H1 (cell line): ENCODE data around the gene VAT1. TPM values are rescaled to one million over a fixed set of nuclear protein-coding genes. Genes with fewer than 3 reads are reported as not detected.

Experiments used
- CTCF ChIA-PET: fragments of 300-600 bp; sonication (Branson Sonifier 250); formaldehyde crosslinking; loops from one replicate; lab custom pipeline; 2021; ENCODE audit not compliant: partially characterized antibody; lab: Charles Lee
- POLR2A ChIA-PET: fragments of 300-600 bp; sonication (Branson Sonifier 250); formaldehyde crosslinking; loops from one replicate; lab custom pipeline; 2021; ENCODE audit warnings: inconsistent platforms; ENCODE audit not compliant: partially characterized antibody; lab: Charles Lee
- DNase-seq, 2 experiments: peaks; one replicate each; pipeline versions ENCODE4 v3.0.0 to v3.0.0-alpha.2; 2010 to 2022; ENCODE audit warnings: low spot score in 2 of 2, low read depth in 1 of 2, mixed read lengths in 1 of 2
- FAIRE-seq: peaks from 2 replicates; lab custom pipeline; 2011; peaks lifted over from hg19 to GRCh38; lab: Jason Lieb, UNC
- H2AFZ ChIP-seq: 2 replicates; pipeline ENCODE4 v1.8.1; 2012; ENCODE audit warnings: low read length, inconsistent platforms
- H2AK5ac ChIP-seq: 2 replicates; pipeline ENCODE4 v1.6.1; 2013; ENCODE audit warnings: low read depth, low read length
- H2BK120ac ChIP-seq: replicated peaks from 2 replicates; pipeline ENCODE3; 2013; ENCODE audit warnings: low read depth, low read length, inconsistent platforms
- H2BK12ac ChIP-seq: 2 replicates; pipeline ENCODE4 v1.6.1; 2013; ENCODE audit warnings: low read depth, low read length
- H2BK15ac ChIP-seq: 2 replicates; pipeline ENCODE4 v1.6.1; 2013; ENCODE audit warnings: low read length
- H2BK20ac ChIP-seq: 2 replicates; pipeline ENCODE4 v1.6.1; 2013; ENCODE audit warnings: low read length
- H2BK5ac ChIP-seq: 2 replicates; pipeline ENCODE4 v1.6.1; 2013; ENCODE audit warnings: low read depth, low read length
- H3K14ac ChIP-seq: 2 replicates; pipeline ENCODE4 v1.6.1; 2013; ENCODE audit warnings: inconsistent platforms; ENCODE audit not compliant: insufficient read length
- H3K18ac ChIP-seq: 2 replicates; pipeline ENCODE4 v1.6.1; 2013; ENCODE audit warnings: low read length; ENCODE audit errors: extremely low read depth
- H3K23ac ChIP-seq: 2 replicates; pipeline ENCODE4 v1.6.1; 2013; ENCODE audit warnings: inconsistent platforms; ENCODE audit not compliant: insufficient read length
- H3K23me2 ChIP-seq: 2 replicates; pipeline ENCODE4 v1.6.1; 2013; ENCODE audit warnings: low read depth, low read length
- H3K27ac ChIP-seq: 2 replicates; pipeline ENCODE4 v1.6.1; 2011; ENCODE audit warnings: low read depth, low read length, inconsistent platforms
- H3K27me3 ChIP-seq, 4 experiments: replicated peaks in 1 of 4; 1 replicate in 1 of 4; 2 replicates in 3 of 4; pipeline versions ENCODE4 v1.6.1 to v1.8.1; 2011 to 2013; ENCODE audit warnings: low read length in 3 of 4, mild to moderate bottlenecking in 3 of 4, inconsistent platforms in 2 of 4, mixed read lengths in 2 of 4, moderate library complexity in 1 of 4; ENCODE audit not compliant: control insufficient read depth in 3 of 4, insufficient read depth in 3 of 4; ENCODE audit errors: extremely low read depth in 1 of 4
- H3K36me3 ChIP-seq, 4 experiments: 2 replicates each; pipeline versions ENCODE4 v1.6.1 to v1.8.1; 2011 to 2013; ENCODE audit warnings: mild to moderate bottlenecking in 4 of 4, low read length in 3 of 4, moderate library complexity in 2 of 4, control low read depth in 1 of 4, inconsistent platforms in 1 of 4; ENCODE audit not compliant: insufficient read depth in 4 of 4, control insufficient read depth in 2 of 4
- H3K4ac ChIP-seq: replicated peaks from 2 replicates; pipeline ENCODE3; 2013; ENCODE audit warnings: low read length, low read depth, mixed read lengths, inconsistent platforms; ENCODE audit not compliant: insufficient read length
- H3K4me1 ChIP-seq, 4 experiments: replicated peaks in 1 of 4; 1 replicate in 1 of 4; 2 replicates in 3 of 4; pipeline versions ENCODE4 v1.6.1 to v1.8.1; 2011 to 2013; ENCODE audit warnings: low read length in 3 of 4, inconsistent platforms in 2 of 4, mixed read lengths in 1 of 4; ENCODE audit not compliant: insufficient read depth in 4 of 4, control insufficient read depth in 3 of 4
- H3K4me2 ChIP-seq, 2 experiments: 2 replicates each; pipeline versions ENCODE4 v1.6.1 to v1.8.1; 2011 to 2013; ENCODE audit warnings: low read depth in 2 of 2, low read length in 2 of 2, control low read depth in 1 of 2, inconsistent platforms in 1 of 2, mild to moderate bottlenecking in 1 of 2; ENCODE audit not compliant: insufficient read depth in 1 of 2
- H3K4me3 ChIP-seq, 4 experiments: fragments of 200-600, 300-600 bp in 1 of 4; sonication (generic), shearing (Covaris generic), sonication (Bioruptor Twin) in 1 of 4; 2 replicates each; pipeline versions ENCODE4 v1.5.1 to v1.8.1; 2011 to 2016; ENCODE audit warnings: low read length in 4 of 4, low read depth in 3 of 4, control low read depth in 2 of 4, inconsistent platforms in 2 of 4, mild to moderate bottlenecking in 2 of 4, mixed read lengths in 1 of 4, moderate library complexity in 1 of 4; ENCODE audit not compliant: insufficient read depth in 2 of 4; ENCODE audit errors: extremely low read depth in 1 of 4
- H3K56ac ChIP-seq: replicated peaks from 2 replicates; pipeline ENCODE3; 2013; ENCODE audit warnings: low read depth, mild to moderate bottlenecking, mixed read lengths, low read length, inconsistent platforms; ENCODE audit not compliant: insufficient read length
- H3K79me1 ChIP-seq: 2 replicates; pipeline ENCODE4 v1.6.1; 2013; ENCODE audit warnings: low read depth, low read length, control low read depth
- H3K79me2 ChIP-seq, 2 experiments: 2 replicates each; pipeline versions ENCODE4 v1.6.1 to v1.8.1; 2012 to 2013; ENCODE audit warnings: low read length in 2 of 2, mild to moderate bottlenecking in 2 of 2, inconsistent platforms in 1 of 2; ENCODE audit not compliant: insufficient read depth in 2 of 2, control insufficient read depth in 1 of 2
- H3K9ac ChIP-seq, 4 experiments: replicated peaks in 1 of 4; 1 replicate in 1 of 4; 2 replicates in 3 of 4; pipeline versions ENCODE4 v1.6.1 to v1.8.1; 2011 to 2013; ENCODE audit warnings: low read depth in 3 of 4, low read length in 3 of 4, control low read depth in 2 of 4, mild to moderate bottlenecking in 2 of 4, moderate library complexity in 2 of 4, inconsistent platforms in 1 of 4; ENCODE audit errors: extremely low read depth in 1 of 4
- H3K9me3 ChIP-seq, 2 experiments: 2 replicates each; pipeline versions ENCODE4 v1.6.1 to v1.8.1; 2012 to 2013; ENCODE audit warnings: mild to moderate bottlenecking in 2 of 2, moderate library complexity in 2 of 2, control low read depth in 1 of 2, inconsistent platforms in 1 of 2, low read depth in 1 of 2, low read length in 1 of 2, mixed read lengths in 1 of 2; ENCODE audit not compliant: insufficient read depth in 2 of 2
- H4K20me1 ChIP-seq, 2 experiments: replicated peaks in 1 of 2; 2 replicates each; pipeline versions ENCODE3 to v1.8.1; 2011 to 2013; ENCODE audit warnings: inconsistent platforms in 2 of 2, low read length in 2 of 2, mild to moderate bottlenecking in 1 of 2; ENCODE audit not compliant: insufficient read depth in 2 of 2, control insufficient read depth in 1 of 2
- H4K5ac ChIP-seq: 2 replicates; pipeline ENCODE4 v1.6.1; 2013; ENCODE audit warnings: low read length, low read depth, mixed read lengths, inconsistent platforms; ENCODE audit not compliant: insufficient read length
- H4K8ac ChIP-seq: 2 replicates; pipeline ENCODE4 v1.8.0; 2013; ENCODE audit warnings: mild to moderate bottlenecking, moderate library complexity, low read length, inconsistent platforms; ENCODE audit not compliant: insufficient read depth; ENCODE audit errors: extremely low read depth
- H4K91ac ChIP-seq: replicated peaks from 2 replicates; pipeline ENCODE3; 2013; ENCODE audit warnings: low read length, mixed read lengths, inconsistent platforms; ENCODE audit not compliant: insufficient read length
- ASH2L ChIP-seq: fragments of 200-600, 300-600 bp; sonication (generic); IDR thresholded peaks from one replicate; pipeline ENCODE4 v1.7.1; 2017; ENCODE audit warnings: low read length
- CEBPB ChIP-seq: IDR thresholded peaks from 2 replicates; pipeline ENCODE4 v1.6.1; 2012; ENCODE audit warnings: low read depth, low read length
- CREB1 ChIP-seq: IDR thresholded peaks from 2 replicates; pipeline ENCODE4 v1.6.1; 2012; ENCODE audit warnings: inconsistent platforms
- HDAC2 ChIP-seq, 2 experiments: fragments of 300-600 bp in 1 of 2; sonication (generic) in 1 of 2; IDR thresholded peaks; 2 replicates each; pipeline ENCODE4 v1.6.1; 2011 to 2012; ENCODE audit warnings: low read depth in 2 of 2, low read length in 2 of 2, mild to moderate bottlenecking in 2 of 2, moderate library complexity in 2 of 2, borderline replicate concordance in 1 of 2, inconsistent platforms in 1 of 2
- RBBP5 ChIP-seq: IDR thresholded peaks from 2 replicates; pipeline ENCODE4 v1.7.1; 2012; ENCODE audit warnings: low read depth, mild to moderate bottlenecking, inconsistent platforms, low read length, moderate library complexity, borderline replicate concordance
- SIRT6 ChIP-seq: IDR thresholded peaks from one replicate; pipeline ENCODE4 v1.7.1; 2012; ENCODE audit warnings: low read length, inconsistent platforms
- SIX5 ChIP-seq: IDR thresholded peaks from 2 replicates; pipeline ENCODE4 v1.6.1; 2011; ENCODE audit warnings: mild to moderate bottlenecking, low read depth, low read length
- WGBS, 2 experiments: shearing (Covaris generic) in 1 of 2; methylation state at CpG; one replicate each; pipeline versions ENCODE4 v1.1.6 to v1.1.7; 2013 to 2015; ENCODE audit warnings: low lambda C conversion rate in 2 of 2, mixed read lengths in 2 of 2, inconsistent platforms in 1 of 2, low coverage in 1 of 2, missing lambda C conversion rate in 1 of 2; ENCODE audit not compliant: insufficient replicate concordance in 2 of 2, insufficient coverage in 1 of 2, insufficient read length in 1 of 2; ENCODE audit errors: extremely low coverage in 1 of 2, missing lambda C conversion rate in 1 of 2; 5-methylcytosine and 5-hydroxymethylcytosine counted together
- polyA plus RNA-seq, 7 experiments: library from polyadenylated mRNA; depleted of rRNA in 3 of 7; stranded (reverse) in 5 of 7; unstranded in 2 of 7; fragments of >200 nt in 5 of 7; fragments of 200-250 nt in 2 of 7; gene quantifications; 1 replicate in 5 of 7; 2 replicates in 1 of 7; 4 replicates in 1 of 7; pipeline versions ENCODE4 v1.2.1 to v1.2.3, GENCODE V29; 2011 to 2013; ENCODE audit warnings: missing spikeins in 2 of 7, mixed read lengths in 2 of 7
- total RNA-seq: library from RNA; stranded (reverse); fragmentation: NEBNext Ultra II Directional; extraction: Animal tissue kit (Norgen Biotek cat#: 25700); gene quantifications from 2 replicates; pipeline ENCODE4 v1.2.1, GENCODE V29; 2021
- TF ChIP-seq, protein P1 (sequence below): IDR thresholded peaks from 2 replicates; pipeline ENCODE4 v1.6.1; 2011; ENCODE audit warnings: low read length, improper control_type of control experiment

The VAT1 gene
- total and polyA plus RNA-seq, 2 of the 8 experiments (the other 6 are each of a cell fraction or from before 2014, with no cell fraction given), result 200 to 295 TPM

DNA sequence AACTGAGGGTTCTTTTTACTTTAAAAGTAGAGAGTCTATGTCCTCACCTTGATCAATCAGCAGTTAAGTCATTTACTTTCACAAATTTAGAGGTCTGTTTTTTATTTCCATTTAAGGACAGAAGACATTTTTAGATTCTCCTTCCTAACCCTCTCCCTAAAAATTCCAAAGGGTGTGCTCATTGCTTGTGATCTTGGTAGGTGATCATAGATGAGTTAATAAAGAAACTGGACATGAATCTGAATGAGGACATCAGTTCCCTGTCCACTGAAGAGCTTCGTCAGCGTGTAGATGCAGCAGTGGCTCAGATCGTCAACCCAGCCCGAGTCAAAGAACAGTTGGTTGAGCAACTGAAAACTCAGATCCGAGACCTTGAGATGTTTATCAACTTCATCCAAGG is 33.0 kb downstream of the VAT1 start:
- no peak overlapping the region for H4K5ac ChIP-seq
- H2AK5ac ChIP-seq, result no peak overlapping the region
- CTCF ChIA-PET, result interaction anchor here (3.1 kb wide), 1 partner anchor 9 kb away, joined by 13 read pairs; the partner anchor contains the start of gene RPL27
- H3K27ac ChIP-seq, result no peak overlapping the region
- H2BK120ac ChIP-seq, result no peak overlapping the region
- 93% methylated on average over 5 of the region's 5 CpGs; no CpG with 5 or more reads in 1 of the 2 experiments for WGBS, 2 experiments
- no peak overlapping the region for H4K8ac ChIP-seq
- H3K4me3 ChIP-seq, result no peak overlapping the region
- no peaks in the 10 kb centered on the region for H3K79me1 ChIP-seq
- H3K79me2 ChIP-seq, result no peaks in the 10 kb centered on the region
- H3K4ac ChIP-seq, result no peak overlapping the region
- no peaks in the 10 kb centered on the region for H3K9me3 ChIP-seq
- H3K56ac ChIP-seq, result no peak overlapping the region
- no peaks in the 10 kb centered on the region for H3K23me2 ChIP-seq
- no peak overlapping the region for H3K23ac ChIP-seq
- no peak overlapping the region for H2BK20ac ChIP-seq
- FAIRE-seq (no peak), DNase-seq (no peak)
- no peak overlapping the region for H2BK5ac ChIP-seq
- H3K4me2 ChIP-seq, result no peak overlapping the region
- no peaks in the 10 kb centered on the region for H3K4me1 ChIP-seq
- H3K27me3 ChIP-seq, result no peaks in the 10 kb centered on the region
- no peak overlapping the region for H2BK12ac ChIP-seq
- no peak overlapping the region for H2AFZ ChIP-seq
- peaks cover 0 to 6% of the 10 kb centered on the region in 2 experiments for H4K20me1 ChIP-seq
- POLR2A ChIA-PET, result interaction anchor here (7.1 kb wide), 1 partner anchor 8 kb away, joined by 57 read pairs; the partner anchor contains the start of gene RPL27
- H3K9ac ChIP-seq, result no peak overlapping the region
- H3K18ac ChIP-seq, result no peak overlapping the region
- H2BK15ac ChIP-seq, result no peak overlapping the region
- no peak for TF ChIP-seq HDAC2 (IDR thresholded peaks at IDR 0.05; ENCODE audit: borderline replicate concordance in 1 of 2, low read depth in 2 of 2, low read length in 2 of 2)
- TF ChIP-seq ASH2L, result no peak
- no peak for TF ChIP-seq SIX5
- TF ChIP-seq RBBP5, result no peak
- TF ChIP-seq, protein P1, sequence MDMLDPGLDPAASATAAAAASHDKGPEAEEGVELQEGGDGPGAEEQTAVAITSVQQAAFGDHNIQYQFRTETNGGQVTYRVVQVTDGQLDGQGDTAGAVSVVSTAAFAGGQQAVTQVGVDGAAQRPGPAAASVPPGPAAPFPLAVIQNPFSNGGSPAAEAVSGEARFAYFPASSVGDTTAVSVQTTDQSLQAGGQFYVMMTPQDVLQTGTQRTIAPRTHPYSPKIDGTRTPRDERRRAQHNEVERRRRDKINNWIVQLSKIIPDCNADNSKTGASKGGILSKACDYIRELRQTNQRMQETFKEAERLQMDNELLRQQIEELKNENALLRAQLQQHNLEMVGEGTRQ, result no peak
- TF ChIP-seq CEBPB, result no peak
- no peak for TF ChIP-seq CREB1
- TF ChIP-seq SIRT6, result no peak
- peaks cover 19 to 49% (median 38%) of the 10 kb centered on the region in 4 experiments; a peak in 6 of 8 replicates for H3K36me3 ChIP-seq
- no peak overlapping the region for H4K91ac ChIP-seq
- no peak overlapping the region for H3K14ac ChIP-seq
